IMR-90 (cell line): ENCODE results near the gene TSPYL4. TPM values are rescaled to one million over a fixed set of nuclear protein-coding genes. Genes with fewer than 3 reads are reported as not detected.
A peak's percentile ranks its signal among the peaks of the same experiment; 100 is the strongest.

ENCODE experiments used
- ATAC-seq: fragments of 200-7000 bp; cut with Tn5 transposase; 2 replicates; pipeline ENCODE4 v1.9.1; 2020; ENCODE audit warnings: low read depth, mild to moderate bottlenecking, moderate library complexity
- BruUV-seq: library from RNA; stranded (reverse); fragments of 400-500 nt; replicated peaks from 2 replicates; lab custom pipeline; 2021; lab: Mats Ljungman, UMichigan
- CTCF ChIA-PET: fragments of 300-600 bp; formaldehyde crosslinking; extraction: SDS; loops from one replicate; lab custom pipeline; 2021; ENCODE audit warnings: antibody characterized with exemption; lab: Yijun Ruan, JAX
- POLR2A ChIA-PET: fragments of 300-600 bp; sonication (Branson Sonifier 250); formaldehyde crosslinking; loops from one replicate; lab custom pipeline; 2022; ENCODE audit warnings: antibody characterized with exemption; ENCODE audit not compliant: unreplicated experiment; lab: Charles Lee
- DNase-seq: peaks from one replicate; pipeline ENCODE4 v3.0.0; 2013
- H2AFZ ChIP-seq: replicated peaks from 2 replicates; pipeline ENCODE3; 2013; ENCODE audit warnings: low read length, mild to moderate bottlenecking; ENCODE audit not compliant: poor library complexity
- H2AK5ac ChIP-seq: 2 replicates; pipeline ENCODE4 v1.6.1; 2013; ENCODE audit warnings: low read depth, low read length, inconsistent platforms
- H2AK9ac ChIP-seq: replicated peaks from 2 replicates; pipeline ENCODE3; 2013; ENCODE audit warnings: mild to moderate bottlenecking, low read depth, low read length, moderate library complexity; ENCODE audit not compliant: poor library complexity
- H2BK120ac ChIP-seq: 2 replicates; pipeline ENCODE4 v1.6.1; 2013; ENCODE audit warnings: low read depth, low read length, inconsistent platforms
- H2BK15ac ChIP-seq: 3 replicates; pipeline ENCODE4 v1.6.1; 2013; ENCODE audit warnings: low read depth, low read length, inconsistent platforms
- H2BK20ac ChIP-seq: 2 replicates; pipeline ENCODE4 v1.6.1; 2013; ENCODE audit warnings: low read depth, mild to moderate bottlenecking, inconsistent platforms, low read length, moderate library complexity
- H2BK5ac ChIP-seq: 2 replicates; pipeline ENCODE4 v1.6.1; 2013; ENCODE audit warnings: mild to moderate bottlenecking, low read depth, low read length, inconsistent platforms; ENCODE audit not compliant: poor library complexity, severe bottlenecking
- H3K14ac ChIP-seq: replicated peaks from 2 replicates; pipeline ENCODE4 v1.6.1; 2013; ENCODE audit warnings: low read depth, low read length, inconsistent platforms
- H3K18ac ChIP-seq: 2 replicates; pipeline ENCODE4 v1.6.1; 2013; ENCODE audit warnings: low read depth, low read length, control low read depth
- H3K23ac ChIP-seq: 2 replicates; pipeline ENCODE4 v1.6.1; 2013; ENCODE audit warnings: low read depth, low read length, inconsistent platforms
- H3K27ac ChIP-seq: 2 replicates; pipeline ENCODE4 v1.5.1; 2013; ENCODE audit warnings: mild to moderate bottlenecking, control low read depth, low read length; ENCODE audit not compliant: insufficient read depth
- H3K27me3 ChIP-seq: 2 replicates; pipeline ENCODE4 v1.6.1; 2013; ENCODE audit warnings: low read length; ENCODE audit not compliant: control insufficient read depth, insufficient read depth
- H3K36me3 ChIP-seq: 2 replicates; pipeline ENCODE4 v1.6.1; 2013; ENCODE audit warnings: low read length, mixed read lengths; ENCODE audit not compliant: control insufficient read depth, insufficient read depth
- H3K4ac ChIP-seq: 2 replicates; pipeline ENCODE4 v1.6.1; 2013; ENCODE audit warnings: low read depth, low read length, inconsistent platforms
- H3K4me1 ChIP-seq: 2 replicates; pipeline ENCODE4 v1.6.1; 2013; ENCODE audit warnings: low read length, mixed read lengths; ENCODE audit not compliant: control insufficient read depth, insufficient read depth
- H3K4me2 ChIP-seq: 2 replicates; pipeline ENCODE4 v1.6.1; 2013; ENCODE audit warnings: low read depth, mild to moderate bottlenecking, control low read depth, low read length, moderate library complexity
- H3K4me3 ChIP-seq: 2 replicates; pipeline ENCODE4 v1.5.1; 2013; ENCODE audit warnings: low read depth, mild to moderate bottlenecking, control low read depth, low read length, moderate library complexity; ENCODE audit not compliant: insufficient read depth
- H3K56ac ChIP-seq: 2 replicates; pipeline ENCODE4 v1.6.1; 2013; ENCODE audit warnings: low read length, inconsistent platforms; ENCODE audit not compliant: insufficient read depth; ENCODE audit errors: extremely low read depth
- H3K79me1 ChIP-seq, 2 experiments: 2 replicates each; pipeline ENCODE4 v1.6.1; 2013; ENCODE audit warnings: low read length in 2 of 2, inconsistent platforms in 1 of 2, low read depth in 1 of 2
- H3K9ac ChIP-seq: 2 replicates; pipeline ENCODE4 v1.6.1; 2013; ENCODE audit warnings: low read depth, low read length, control low read depth
- H3K9me1 ChIP-seq: 2 replicates; pipeline ENCODE4 v1.6.1; 2013; ENCODE audit warnings: low read length, inconsistent platforms; ENCODE audit not compliant: insufficient read depth
- H3K9me3 ChIP-seq: 2 replicates; pipeline ENCODE4 v1.6.1; 2013; ENCODE audit warnings: low read length; ENCODE audit not compliant: control insufficient read depth, insufficient read depth
- H4K20me1 ChIP-seq: 2 replicates; pipeline ENCODE4 v1.6.1; 2013; ENCODE audit warnings: low read length, inconsistent platforms; ENCODE audit not compliant: insufficient read depth
- H4K5ac ChIP-seq: 2 replicates; pipeline ENCODE4 v1.6.1; 2013; ENCODE audit warnings: mild to moderate bottlenecking, low read depth, low read length, control low read depth
- H4K8ac ChIP-seq, 2 experiments: 2 replicates each; pipeline ENCODE4 v1.6.1; 2013; ENCODE audit warnings: low read depth in 2 of 2, low read length in 2 of 2, control low read depth in 1 of 2, inconsistent platforms in 1 of 2
- H4K91ac ChIP-seq: 2 replicates; pipeline ENCODE4 v1.6.1; 2013; ENCODE audit warnings: low read depth, low read length, inconsistent platforms; ENCODE audit not compliant: insufficient read depth
- CEBPB ChIP-seq: IDR thresholded peaks from 2 replicates; pipeline ENCODE4 v1.6.1; 2012; ENCODE audit warnings: low read depth, low read length, improper control_type of control experiment
- MAZ ChIP-seq: IDR thresholded peaks from 2 replicates; pipeline ENCODE4 v1.6.1; 2012; ENCODE audit warnings: low read depth, mild to moderate bottlenecking, low read length, improper control_type of control experiment, moderate library complexity, borderline replicate concordance
- NFE2L2 ChIP-seq: fragments of 150-350 bp; IDR thresholded peaks from 2 replicates; pipeline ENCODE4 v1.6.1; 2016; ENCODE audit warnings: low read depth, mild to moderate bottlenecking, low read length
- RFX5 ChIP-seq: IDR thresholded peaks from 2 replicates; pipeline ENCODE4 v1.8.0; 2012; ENCODE audit warnings: low read depth, mild to moderate bottlenecking, low read length, moderate library complexity
- SMC3 ChIP-seq: fragments of 150-350 bp; IDR thresholded peaks from 2 replicates; pipeline ENCODE4 v1.6.1; 2016; ENCODE audit warnings: low read depth, mild to moderate bottlenecking, antibody characterized with exemption, low read length, moderate library complexity
- WGBS, 2 experiments: methylation state at CpG; one replicate each; pipeline versions ENCODE4 v1.1.5 to v1.1.7; 2013; ENCODE audit warnings: missing lambda C conversion rate in 2 of 2; ENCODE audit not compliant: insufficient read length in 1 of 2; ENCODE audit errors: extremely low coverage in 2 of 2; 5-methylcytosine and 5-hydroxymethylcytosine counted together
- dilution Hi-C: fragments of 300-500 bp; cut with HindIII; formaldehyde crosslinking; loops from one replicate; pipeline ENCODE4 v1.14.3; 2018; ENCODE audit warnings: low sequenced_read_pairs; ENCODE audit not compliant: unreplicated experiment
- in situ Hi-C: fragments of 300-500 bp; cut with MboI; formaldehyde crosslinking; loops from 3 replicates; pipeline ENCODE4 v1.14.3; 2019; ENCODE audit warnings: low sequenced_read_pairs, inconsistent platforms, mixed read lengths
- intact Hi-C: fragments of 100-400 bp; cut with micrococcal nuclease; formaldehyde crosslinking; loops from 2 replicates; pipeline ENCODE4 v1.10.0; 2022
- polyA plus RNA-seq, 3 experiments: library from polyadenylated mRNA; depleted of rRNA; stranded (reverse); fragments of >200 nt; gene quantifications; 2 replicates each; pipeline ENCODE4 v1.2.3, GENCODE V29; 2012; ENCODE audit warnings: low replicate concordance in 1 of 3
- total RNA-seq: library from RNA; depleted of rRNA; stranded (reverse); fragments of >200 nt; gene quantifications from 2 replicates; pipeline ENCODE4 v1.2.3, GENCODE V29; 2012

The TSPYL4 gene
- total and polyA plus RNA-seq, 2 of the 4 experiments (the other 2 are of a cell fraction) = 22.0 to 29.9 TPM

DNA sequence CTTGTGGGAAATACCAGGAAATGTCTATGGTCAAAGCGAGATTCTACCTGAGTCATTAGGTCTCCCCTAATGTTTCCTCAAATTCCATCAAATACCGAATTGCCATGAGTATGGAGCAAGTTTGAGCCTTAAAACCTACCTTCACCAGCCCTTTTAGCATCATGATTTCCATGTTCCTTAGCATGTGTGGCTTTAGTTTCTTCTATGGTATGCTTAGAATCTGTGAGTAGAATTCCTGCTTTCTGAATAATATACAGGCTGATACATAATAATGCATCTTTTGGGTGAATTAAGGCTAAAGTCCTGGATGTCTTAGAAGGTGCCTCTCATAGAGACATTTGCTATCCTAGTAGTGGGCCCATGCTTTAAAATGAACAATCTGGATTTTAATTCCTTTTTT lies 32.0 kb downstream of the TSPYL4 start:
- no peak overlapping the region for H2BK20ac ChIP-seq
- H3K4me2 ChIP-seq = peak overlapping the region; percentile 72; the same call in 1 of the 2 replicates
- no peaks in the 10 kb centered on the region for H3K9me3 ChIP-seq
- no peak overlapping the region for H3K14ac ChIP-seq
- no peaks in the 10 kb centered on the region for H3K36me3 ChIP-seq
- in situ Hi-C loops (no loop called here), dilution Hi-C loops (no loop called here), intact Hi-C loops (loop anchor here (2.0 kb wide), 2 partner anchors 21 to 309 kb away; no protein-coding TSS in a partner anchor)
- H2AK5ac ChIP-seq = no peak overlapping the region
- no peak overlapping the region for H4K91ac ChIP-seq
- no peak overlapping the region; the same call in 1 of the 2 replicates for H4K5ac ChIP-seq
- H3K18ac ChIP-seq = peak overlapping the region; percentile 71; the same call in 1 of the 2 replicates
- no peak overlapping the region for H2AK9ac ChIP-seq
- H3K27me3 ChIP-seq = no peaks in the 10 kb centered on the region
- no peak overlapping the region for H3K4me3 ChIP-seq
- H3K4me1 ChIP-seq = peaks cover 6% of the 10 kb centered on the region
- no peaks in the 10 kb centered on the region for H4K20me1 ChIP-seq
- BruUV-seq = no TSS peak
- H2BK120ac ChIP-seq = no peak overlapping the region
- H2AFZ ChIP-seq = no peak overlapping the region
- H3K9ac ChIP-seq = no peak overlapping the region
- peaks cover 0 to 2% of the 10 kb centered on the region in 2 experiments; a peak in 1 of 4 replicates for H3K79me1 ChIP-seq
- DNase-seq (peak; percentile 24), ATAC-seq (peak; percentile 68)
- ChIA-PET POLR2A (no interaction called here), CTCF (no interaction called here)
- no CpG with 5 or more reads among the region's 2 CpGs for WGBS, 2 experiments
- no peak overlapping the region for H2BK15ac ChIP-seq
- no peak overlapping the region for H4K8ac ChIP-seq
- H3K4ac ChIP-seq = no peak overlapping the region
- H3K27ac ChIP-seq = no peak overlapping the region
- H3K23ac ChIP-seq = no peak overlapping the region
- no peaks in the 10 kb centered on the region for H3K9me1 ChIP-seq
- no peak overlapping the region for H3K56ac ChIP-seq
- peak overlapping the region; percentile 62 for H2BK5ac ChIP-seq
- TF ChIP-seq NFE2L2 = no peak
- no peak for TF ChIP-seq CEBPB
- TF ChIP-seq SMC3 = no peak
- no peak for TF ChIP-seq RFX5
- no peak for TF ChIP-seq MAZ
